Neural progenitor cell (in vitro differentiated cells): ENCODE results near the gene OR2B6. TPM values are rescaled to one million over a fixed set of nuclear protein-coding genes. Genes with fewer than 3 reads are reported as not detected.
"Not testable (repeated sequence)": the region's sequence is repeated elsewhere in the genome, so short reads cannot be mapped to it uniquely, and the experiment has no call there.

Experiments
- DNase-seq: peaks from one replicate; pipeline ENCODE4 v3.0.0-alpha.2; 2016; ENCODE audit warnings: low spot score
- H2AFZ ChIP-seq: fragments of 200-600 bp; sonication (generic); replicated peaks from 2 replicates; pipeline ENCODE4 v1.6.1; 2016; ENCODE audit warnings: antibody characterized with exemption
- H3F3A ChIP-seq: fragments of 200-600 bp; sonication (generic); 2 replicates; pipeline ENCODE4 v1.6.1; 2016; ENCODE audit warnings: antibody characterized with exemption, low read depth
- H3K27ac ChIP-seq: fragments of 200-600 bp; sonication (generic); 2 replicates; pipeline ENCODE4 v1.5.1; 2016; ENCODE audit warnings: mild to moderate bottlenecking
- H3K27me3 ChIP-seq: fragments of 200-600 bp; sonication (generic); 2 replicates; pipeline ENCODE4 v1.6.1; 2016; ENCODE audit warnings: mild to moderate bottlenecking, moderate library complexity
- H3K36me3 ChIP-seq: fragments of 200-600 bp; sonication (generic); 2 replicates; pipeline ENCODE4 v1.5.1; 2016
- H3K4me1 ChIP-seq: fragments of 200-600 bp; sonication (generic); 2 replicates; pipeline ENCODE4 v1.6.1; 2016; ENCODE audit warnings: mixed run types
- H3K4me2 ChIP-seq: fragments of 200-600 bp; sonication (generic); 2 replicates; pipeline ENCODE4 v1.6.1; 2016
- H3K4me3 ChIP-seq: fragments of 200-600 bp; sonication (generic); 2 replicates; pipeline ENCODE4 v1.5.1; 2016
- H3K79me2 ChIP-seq: fragments of 200-600 bp; sonication (generic); 2 replicates; pipeline ENCODE4 v1.6.1; 2016; ENCODE audit warnings: low read depth
- H3K9ac ChIP-seq: fragments of 200-600 bp; sonication (generic); 2 replicates; pipeline ENCODE4 v1.6.1; 2016
- H3K9me3 ChIP-seq: fragments of 200-600 bp; sonication (generic); 2 replicates; pipeline ENCODE4 v1.5.1; 2016; ENCODE audit warnings: low read depth
- H4K20me1 ChIP-seq: fragments of 200-600 bp; sonication (generic); 2 replicates; pipeline ENCODE4 v1.6.1; 2016; ENCODE audit warnings: low read depth
- H3K27ac Mint-ChIP-seq: 3 replicates; pipeline ENCODE4 v1.8.0; 2021; ENCODE audit warnings: mixed read lengths
- H3K27me3 Mint-ChIP-seq: 2 replicates; pipeline ENCODE4 v1.8.0; 2022; ENCODE audit warnings: low read depth, mild to moderate bottlenecking, inconsistent platforms, moderate library complexity, mixed read lengths; ENCODE audit not compliant: insufficient read depth
- H3K36me3 Mint-ChIP-seq: 3 replicates; pipeline ENCODE4 v1.8.0; 2021; ENCODE audit warnings: mixed read lengths
- H3K4me1 Mint-ChIP-seq: 3 replicates; pipeline ENCODE4 v1.8.0; 2021; ENCODE audit warnings: mixed read lengths
- H3K4me3 Mint-ChIP-seq: 3 replicates; pipeline ENCODE4 v1.8.0; 2021; ENCODE audit warnings: mild to moderate bottlenecking, moderate library complexity, mixed read lengths
- H3K9me3 Mint-ChIP-seq: 3 replicates; pipeline ENCODE4 v1.8.0; 2020; ENCODE audit warnings: mixed read lengths
- EZH2 ChIP-seq: fragments of 200-600 bp; sonication (generic); IDR thresholded peaks from 2 replicates; pipeline ENCODE4 v1.6.1; 2017; ENCODE audit warnings: antibody characterized with exemption, mild to moderate bottlenecking, moderate library complexity
- EZH2phosphoT487 ChIP-seq: fragments of 200-600 bp; sonication (generic); IDR thresholded peaks from 2 replicates; pipeline ENCODE4 v1.6.1; 2017; ENCODE audit warnings: antibody characterized with exemption
- total RNA-seq: library from RNA; depleted of rRNA; stranded (reverse); fragments of >200 nt; gene quantifications from 2 replicates; pipeline ENCODE4 v1.2.3, GENCODE V29; 2015; ENCODE audit warnings: low replicate concordance
- TF ChIP-seq, protein P1 (sequence below): fragments of 200-600 bp; sonication (generic); IDR thresholded peaks from 2 replicates; pipeline ENCODE4 v1.5.1; 2017; ENCODE audit warnings: antibody characterized with exemption, mild to moderate bottlenecking

Gene OR2B6
- total RNA-seq, 1 donor from 2014 or later: not detected

DNA sequence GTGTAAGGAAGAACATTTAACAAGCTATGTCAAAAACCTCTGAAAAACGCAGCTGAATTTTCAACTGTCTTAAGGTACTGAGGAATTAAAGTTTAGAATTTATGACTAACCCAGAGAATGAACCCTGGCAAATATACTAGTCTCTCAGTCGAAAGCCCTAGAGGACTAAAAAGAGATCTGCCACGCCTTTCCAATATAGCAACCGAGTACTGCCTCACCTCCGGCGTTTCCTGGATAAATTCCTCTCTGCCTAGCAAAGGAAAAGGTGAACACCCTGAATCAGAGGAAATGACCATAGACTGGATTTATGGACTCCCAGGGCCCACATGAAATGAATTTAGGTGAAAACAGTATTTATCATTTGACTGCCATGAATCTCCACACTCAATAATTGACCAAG is 32.9 kb upstream of the OR2B6 start:
- Histone ChIP-seq H3K27me3 (peaks cover 31% of the 10 kb centered on the region), H3K4me3 (no peak overlapping the region), H4K20me1 (no peaks in the 10 kb centered on the region), H3K36me3 (no peaks in the 10 kb centered on the region), H3K9me3 (no peaks in the 10 kb centered on the region), H2AFZ (no peak overlapping the region), H3K4me2 (no peak overlapping the region), H3K79me2 (no peaks in the 10 kb centered on the region), H3K27ac (no peak overlapping the region), H3K4me1 (no peaks in the 10 kb centered on the region), H3K9ac (no peak overlapping the region), H3F3A (no peaks in the 10 kb centered on the region)
- TF ChIP-seq EZH2: no peak
- Mint-ChIP-seq H3K9me3 (peaks cover 2% of the 10 kb centered on the region), H3K27me3 (no peaks in the 10 kb centered on the region), H3K4me3 (no peak overlapping the region), H3K4me1 (no peaks in the 10 kb centered on the region), H3K27ac (no peak overlapping the region), H3K36me3 (no peaks in the 10 kb centered on the region)
- DNase-seq: no peak

DNA sequence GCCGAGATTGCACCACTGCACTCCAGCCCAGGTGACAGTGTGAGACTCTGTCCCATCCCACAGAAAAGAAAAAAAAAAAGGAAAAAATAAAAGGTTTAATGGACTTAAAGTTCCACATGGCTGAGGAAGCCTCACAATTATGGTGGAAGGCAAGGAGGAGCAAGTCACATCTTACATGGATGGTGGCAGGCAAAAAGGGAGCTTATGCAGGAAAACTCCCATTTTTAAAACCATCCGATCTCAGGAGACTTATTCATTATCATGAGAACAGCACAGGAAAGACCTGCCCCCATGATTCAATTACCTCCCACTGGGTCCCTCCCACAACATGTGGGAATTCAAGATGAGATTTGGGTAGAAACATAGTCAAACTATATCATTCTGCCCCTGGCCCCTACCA is 29.0 kb upstream of the OR2B6 start:
- not testable (repeated sequence) for H3K27ac Mint-ChIP-seq, H3K27ac ChIP-seq, H2AFZ ChIP-seq, H3K4me1 Mint-ChIP-seq, H3K27me3 Mint-ChIP-seq, H3F3A ChIP-seq, DNase-seq, H3K36me3 Mint-ChIP-seq, H3K4me3 Mint-ChIP-seq, H3K4me1 ChIP-seq, H3K9me3 Mint-ChIP-seq, H3K4me2 ChIP-seq, H4K20me1 ChIP-seq, H3K36me3 ChIP-seq, H3K79me2 ChIP-seq, H3K9me3 ChIP-seq, H3K4me3 ChIP-seq, H3K9ac ChIP-seq
- peaks cover 14% of the 10 kb centered on the region for H3K27me3 ChIP-seq

DNA sequence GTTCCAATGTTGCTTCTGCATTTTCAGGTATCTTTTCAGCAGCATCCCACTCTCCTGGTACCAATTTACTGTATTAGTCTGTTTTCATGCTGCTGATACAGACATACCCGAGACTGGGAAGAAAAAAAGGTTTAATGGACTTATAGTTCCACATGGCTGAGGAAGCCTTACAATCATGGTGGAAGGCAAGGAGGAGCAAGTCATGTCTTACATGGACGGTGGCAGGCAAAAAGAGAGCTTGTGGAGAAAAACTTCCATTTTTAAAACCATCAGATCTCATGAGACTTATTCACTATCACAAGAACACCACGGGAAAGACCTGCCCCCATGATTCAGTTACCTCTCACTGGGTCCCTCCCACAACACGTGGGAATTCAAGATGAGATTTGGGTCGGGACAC is 27.1 kb upstream of the OR2B6 start:
- not testable (repeated sequence) for H3K27me3 ChIP-seq, H3K27ac ChIP-seq, H3K36me3 ChIP-seq, H3K36me3 Mint-ChIP-seq, H3K27ac Mint-ChIP-seq, H3K27me3 Mint-ChIP-seq, H3K4me3 ChIP-seq, H3K4me3 Mint-ChIP-seq, DNase-seq, H3K79me2 ChIP-seq, H3K9me3 Mint-ChIP-seq, H3K4me1 ChIP-seq, H3K9me3 ChIP-seq, H3K4me1 Mint-ChIP-seq, H2AFZ ChIP-seq, H3K4me2 ChIP-seq, H4K20me1 ChIP-seq, H3F3A ChIP-seq, H3K9ac ChIP-seq

DNA sequence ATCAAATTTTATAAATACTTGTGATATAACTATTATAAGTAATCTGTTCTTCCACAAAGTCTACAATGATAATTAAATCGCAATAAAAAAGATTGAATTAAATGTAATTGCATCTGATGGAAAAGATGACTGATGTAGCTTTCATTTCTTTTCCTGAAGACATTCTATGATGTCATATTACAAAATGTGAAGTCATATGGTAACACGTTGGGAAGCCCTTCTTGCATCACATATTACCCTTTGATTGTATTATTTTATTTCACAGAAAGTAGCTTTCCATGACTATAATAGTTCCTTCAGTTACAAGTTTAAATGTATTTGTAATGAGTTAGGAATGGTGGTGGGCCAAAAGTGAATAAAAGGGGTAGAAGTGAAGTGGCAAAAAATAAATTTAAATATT is 25.8 kb upstream of the OR2B6 start:
- Histone ChIP-seq H3K4me2 (no peak overlapping the region), H3K9me3 (no peaks in the 10 kb centered on the region), H3K9ac (no peak overlapping the region), H3K27me3 (peaks cover 16% of the 10 kb centered on the region), H3K4me3 (no peak overlapping the region), H3K36me3 (no peaks in the 10 kb centered on the region), H2AFZ (no peak overlapping the region), H4K20me1 (no peaks in the 10 kb centered on the region), H3F3A (no peaks in the 10 kb centered on the region), H3K4me1 (no peaks in the 10 kb centered on the region), H3K79me2 (no peaks in the 10 kb centered on the region), H3K27ac (no peak overlapping the region)
- TF ChIP-seq EZH2phosphoT487 (no peak), EZH2 (no peak)
- TF ChIP-seq, protein P1, sequence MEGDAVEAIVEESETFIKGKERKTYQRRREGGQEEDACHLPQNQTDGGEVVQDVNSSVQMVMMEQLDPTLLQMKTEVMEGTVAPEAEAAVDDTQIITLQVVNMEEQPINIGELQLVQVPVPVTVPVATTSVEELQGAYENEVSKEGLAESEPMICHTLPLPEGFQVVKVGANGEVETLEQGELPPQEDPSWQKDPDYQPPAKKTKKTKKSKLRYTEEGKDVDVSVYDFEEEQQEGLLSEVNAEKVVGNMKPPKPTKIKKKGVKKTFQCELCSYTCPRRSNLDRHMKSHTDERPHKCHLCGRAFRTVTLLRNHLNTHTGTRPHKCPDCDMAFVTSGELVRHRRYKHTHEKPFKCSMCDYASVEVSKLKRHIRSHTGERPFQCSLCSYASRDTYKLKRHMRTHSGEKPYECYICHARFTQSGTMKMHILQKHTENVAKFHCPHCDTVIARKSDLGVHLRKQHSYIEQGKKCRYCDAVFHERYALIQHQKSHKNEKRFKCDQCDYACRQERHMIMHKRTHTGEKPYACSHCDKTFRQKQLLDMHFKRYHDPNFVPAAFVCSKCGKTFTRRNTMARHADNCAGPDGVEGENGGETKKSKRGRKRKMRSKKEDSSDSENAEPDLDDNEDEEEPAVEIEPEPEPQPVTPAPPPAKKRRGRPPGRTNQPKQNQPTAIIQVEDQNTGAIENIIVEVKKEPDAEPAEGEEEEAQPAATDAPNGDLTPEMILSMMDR: no peak
- peaks cover 3% of the 10 kb centered on the region for H3K36me3 Mint-ChIP-seq
- no peak overlapping the region for H3K4me3 Mint-ChIP-seq
- no peak for DNase-seq
- no peaks in the 10 kb centered on the region for H3K4me1 Mint-ChIP-seq
- H3K27ac Mint-ChIP-seq: no peak overlapping the region
- peaks cover 2% of the 10 kb centered on the region for H3K27me3 Mint-ChIP-seq
- H3K9me3 Mint-ChIP-seq: peaks cover 8% of the 10 kb centered on the region

DNA sequence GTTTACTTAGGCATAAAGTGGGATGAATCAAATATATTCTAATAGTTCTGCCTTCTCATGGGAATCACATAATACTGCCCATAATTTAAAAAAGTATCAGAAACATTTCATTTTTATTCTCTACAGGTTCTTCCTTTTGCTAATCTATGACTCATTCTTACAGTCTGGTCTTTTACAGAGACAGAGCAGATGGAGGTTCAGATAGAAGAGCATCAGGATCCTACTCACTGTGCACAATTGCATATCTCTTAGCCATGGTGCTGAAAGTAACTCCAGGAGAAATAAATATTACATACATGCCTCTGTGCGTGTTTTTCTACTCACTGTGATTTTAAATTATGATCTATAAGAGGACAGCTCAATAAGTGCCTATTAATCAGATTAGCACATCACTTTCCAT is 16.3 kb upstream of the OR2B6 start:
- Histone ChIP-seq H3K4me2 (no peak overlapping the region), H3F3A (no peaks in the 10 kb centered on the region), H3K79me2 (no peaks in the 10 kb centered on the region), H3K9ac (no peak overlapping the region), H3K4me1 (no peaks in the 10 kb centered on the region), H3K9me3 (no peaks in the 10 kb centered on the region), H3K36me3 (no peaks in the 10 kb centered on the region), H4K20me1 (no peaks in the 10 kb centered on the region), H3K27ac (no peak overlapping the region), H3K27me3 (peaks cover 45% of the 10 kb centered on the region), H2AFZ (no peak overlapping the region), H3K4me3 (no peak overlapping the region)
- DNase-seq: no peak
- Mint-ChIP-seq H3K36me3 (no peaks in the 10 kb centered on the region), H3K4me1 (no peaks in the 10 kb centered on the region), H3K27ac (no peak overlapping the region), H3K4me3 (no peak overlapping the region), H3K9me3 (no peaks in the 10 kb centered on the region), H3K27me3 (no peaks in the 10 kb centered on the region)
- TF ChIP-seq, protein P1: no peak
- no peak for TF ChIP-seq EZH2phosphoT487
- TF ChIP-seq EZH2: no peak

DNA sequence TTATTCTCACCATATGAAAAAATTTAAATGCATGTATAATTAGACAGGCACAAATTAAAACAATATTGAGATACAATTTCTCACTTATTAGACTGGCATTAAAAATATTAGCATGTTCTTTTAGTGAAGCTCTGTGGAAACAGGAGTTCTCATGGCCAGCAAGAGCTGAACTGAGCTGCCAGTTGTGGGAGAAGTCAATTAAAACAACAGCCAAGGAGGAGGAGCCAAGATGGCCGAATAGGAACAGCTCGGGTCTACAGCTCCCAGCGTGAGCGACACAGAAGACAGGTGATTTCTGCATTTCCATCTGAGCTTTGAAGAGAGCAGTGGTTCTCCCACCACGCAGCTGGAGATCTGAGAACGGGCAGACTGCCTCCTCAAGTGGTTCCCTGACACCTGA is 14.0 kb upstream of the OR2B6 start:
- H3K4me1 Mint-ChIP-seq, H3K4me1 ChIP-seq, H3K27ac Mint-ChIP-seq, H3K9me3 Mint-ChIP-seq, H3K27me3 Mint-ChIP-seq, H3K9me3 ChIP-seq, H3K36me3 ChIP-seq, H3K9ac ChIP-seq, H3F3A ChIP-seq, H3K79me2 ChIP-seq, H4K20me1 ChIP-seq, H3K27ac ChIP-seq, H3K4me3 ChIP-seq, H3K4me3 Mint-ChIP-seq, H3K36me3 Mint-ChIP-seq: not testable (repeated sequence)
- DNase-seq: peak; percentile 7
- Histone ChIP-seq H3K27me3 (peaks cover 30% of the 10 kb centered on the region), H2AFZ (peak overlapping the region; percentile 70), H3K4me2 (peak overlapping the region; percentile 46)
